Stimulated activated CD4-positive, alpha-beta T cell treated with anti-CD3 and anti-CD28 coated beads, Interleukin-2, amount 100 ng/mL, for 4 hours (primary cell): Measurements from ENCODE around the gene DHRS13.

Experiments used
- DNase-seq: peaks from one replicate; pipeline ENCODE4 v3.0.0-alpha.2; 2020; ENCODE audit warnings: low read depth

The DHRS13 gene, protein sequence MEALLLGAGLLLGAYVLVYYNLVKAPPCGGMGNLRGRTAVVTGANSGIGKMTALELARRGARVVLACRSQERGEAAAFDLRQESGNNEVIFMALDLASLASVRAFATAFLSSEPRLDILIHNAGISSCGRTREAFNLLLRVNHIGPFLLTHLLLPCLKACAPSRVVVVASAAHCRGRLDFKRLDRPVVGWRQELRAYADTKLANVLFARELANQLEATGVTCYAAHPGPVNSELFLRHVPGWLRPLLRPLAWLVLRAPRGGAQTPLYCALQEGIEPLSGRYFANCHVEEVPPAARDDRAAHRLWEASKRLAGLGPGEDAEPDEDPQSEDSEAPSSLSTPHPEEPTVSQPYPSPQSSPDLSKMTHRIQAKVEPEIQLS

DNA sequence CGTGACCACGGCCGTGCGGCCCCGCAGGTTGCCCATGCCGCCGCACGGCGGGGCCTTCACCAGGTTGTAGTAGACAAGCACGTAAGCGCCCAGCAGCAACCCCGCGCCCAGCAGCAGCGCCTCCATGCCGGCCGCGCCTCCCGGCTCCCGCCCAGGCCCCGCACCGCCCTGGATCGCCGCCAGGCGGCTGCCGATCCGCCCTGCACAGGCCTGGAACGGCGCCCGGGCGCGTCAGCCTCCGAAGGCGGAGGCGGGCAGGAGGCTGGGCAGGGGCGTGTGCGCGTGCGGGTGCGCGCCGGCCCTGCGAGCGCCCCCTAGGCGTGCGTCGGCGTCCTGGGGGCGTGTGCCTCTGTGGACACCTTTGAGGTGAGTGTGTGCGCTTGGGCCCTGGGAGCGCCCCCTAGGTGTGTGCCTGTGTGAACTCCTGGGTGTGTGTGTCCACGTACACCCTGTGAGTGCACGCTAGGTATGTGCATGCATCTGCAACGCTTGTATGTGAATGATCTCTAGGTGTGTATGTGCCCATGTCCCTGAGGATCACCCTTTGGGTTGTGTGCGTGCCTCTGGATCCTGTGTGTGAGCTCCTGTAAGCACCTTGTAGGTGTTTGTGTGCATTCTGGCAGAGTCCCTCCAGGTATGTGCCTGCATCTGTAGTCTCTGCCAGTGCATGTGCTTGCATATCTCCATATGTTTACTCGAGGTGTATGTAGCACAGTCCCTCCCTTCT is at the start of gene DHRS13:
Gene DHRS13, minus strand, starts transcription at position 261 of the 727 bp plus-strand sequence. Its CDS starts 135 bp downstream, at position 126.
- peak; percentile 92 for DNase-seq

DNA sequence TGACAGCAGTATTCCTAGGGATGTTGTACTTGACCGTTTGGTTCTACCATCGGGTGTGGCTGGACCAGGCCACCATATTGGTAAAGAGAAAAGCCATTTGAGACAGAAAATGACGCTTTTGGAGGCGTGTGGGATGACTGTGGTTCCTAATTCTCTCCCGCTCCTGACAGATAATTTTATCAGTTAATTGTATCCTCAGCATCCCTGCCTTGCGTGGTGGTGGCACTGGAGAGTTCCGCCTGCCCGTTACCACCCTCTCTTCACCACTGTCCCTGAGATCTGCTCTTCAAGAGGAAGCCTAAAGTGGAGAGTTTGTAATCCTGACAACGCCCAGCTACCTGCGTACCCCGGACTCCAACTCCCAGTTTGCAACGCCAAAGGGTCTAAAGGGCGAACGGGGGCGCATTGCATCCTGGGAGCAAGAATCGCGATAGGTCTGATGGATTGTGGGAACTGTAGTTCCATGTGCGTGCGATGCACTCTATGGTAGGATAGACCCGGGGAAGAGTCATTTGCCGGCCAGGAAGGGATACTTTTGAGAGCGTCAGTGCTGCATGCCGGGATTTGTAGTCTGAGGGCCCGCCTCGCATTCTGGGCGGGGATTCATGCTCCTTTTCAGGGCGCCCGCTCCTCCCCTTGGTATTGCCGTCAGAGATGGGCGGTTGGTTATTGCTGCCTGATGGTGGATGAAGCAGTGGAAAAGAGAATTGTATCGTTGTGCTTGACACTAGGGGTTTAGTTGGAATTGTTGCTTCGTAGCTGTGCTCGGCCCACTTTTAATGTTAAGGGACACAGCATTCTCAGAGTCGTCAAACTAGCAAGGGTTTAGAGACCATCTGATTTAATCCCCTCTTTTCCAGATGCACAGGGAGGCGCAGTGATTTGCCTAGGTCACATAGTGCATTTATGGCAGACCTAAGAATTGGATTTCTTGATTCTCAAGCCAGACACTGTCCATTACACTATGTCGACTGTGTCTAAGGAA is 49.4 kb upstream of the DHRS13 start:
- DNase-seq: peak; percentile 95

DNA sequence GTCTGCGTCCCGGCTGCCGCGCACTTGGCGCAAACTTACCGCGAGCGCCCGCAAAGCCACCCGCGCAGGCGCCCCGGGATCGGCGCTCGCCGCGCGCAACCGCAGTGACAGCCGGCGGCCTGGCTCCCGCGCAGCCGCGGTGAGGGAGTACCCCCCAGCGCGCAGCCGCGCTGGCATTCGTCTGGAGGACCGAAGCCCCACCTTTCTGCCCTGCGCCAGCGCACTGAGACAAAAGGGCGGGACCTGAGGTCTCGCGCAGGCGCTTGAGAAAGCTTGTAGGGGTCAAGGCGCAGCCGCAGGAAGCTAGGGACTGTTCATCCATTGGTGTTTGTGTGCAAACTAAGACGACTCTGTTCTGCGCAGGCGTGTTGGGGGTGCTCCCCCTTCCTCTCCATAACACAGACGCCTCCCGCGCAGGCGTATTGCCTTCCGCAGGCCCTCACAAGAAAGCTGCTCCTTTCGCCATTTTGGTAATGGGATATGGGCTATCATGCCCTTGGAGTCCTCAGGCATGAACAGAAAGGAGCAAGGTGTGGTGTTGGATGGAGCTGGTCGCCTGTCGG is 48.6 kb upstream of the DHRS13 start, which contains the start of gene PHF12:
Gene PHF12, minus strand, starts transcription at position 91 of the 563 bp plus-strand sequence. CDS start 558 bp downstream, outside the sequence.
- DNase-seq: peak; percentile 100

DNA sequence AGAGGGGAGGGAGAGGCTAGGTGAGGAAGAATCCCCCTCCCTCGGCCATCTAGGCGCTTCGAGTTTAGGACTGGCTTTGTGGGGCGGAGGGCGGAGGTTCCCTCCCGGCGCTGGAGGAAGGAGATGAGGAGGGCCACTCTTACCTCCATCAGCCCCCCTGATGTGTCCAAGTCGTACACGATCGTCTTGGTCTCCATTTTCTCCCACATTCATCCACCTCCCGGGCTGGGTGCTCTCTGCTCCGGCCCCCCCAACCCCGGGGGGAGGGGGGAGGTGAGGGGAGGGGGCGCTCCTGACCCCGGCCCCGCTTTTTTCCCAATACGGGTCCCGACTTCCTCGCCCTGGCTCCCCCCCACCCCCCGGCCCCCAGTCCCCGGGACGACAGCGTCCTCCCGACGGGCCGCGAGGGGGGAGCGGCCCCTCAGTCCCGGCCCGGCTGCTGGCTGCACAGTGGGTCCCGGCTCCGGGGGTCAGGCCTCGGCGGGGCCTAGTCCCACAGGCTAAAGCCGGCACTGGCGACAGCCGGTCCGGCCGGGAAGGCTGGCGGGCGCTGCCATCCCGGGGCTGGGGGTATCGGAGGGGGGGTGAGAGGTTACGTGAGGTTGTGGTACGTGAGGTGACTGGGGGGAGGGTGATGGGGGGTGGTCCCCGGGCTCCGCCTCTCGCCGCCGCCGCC is 48.0 kb upstream of the DHRS13 start:
- no peak for DNase-seq

DNA sequence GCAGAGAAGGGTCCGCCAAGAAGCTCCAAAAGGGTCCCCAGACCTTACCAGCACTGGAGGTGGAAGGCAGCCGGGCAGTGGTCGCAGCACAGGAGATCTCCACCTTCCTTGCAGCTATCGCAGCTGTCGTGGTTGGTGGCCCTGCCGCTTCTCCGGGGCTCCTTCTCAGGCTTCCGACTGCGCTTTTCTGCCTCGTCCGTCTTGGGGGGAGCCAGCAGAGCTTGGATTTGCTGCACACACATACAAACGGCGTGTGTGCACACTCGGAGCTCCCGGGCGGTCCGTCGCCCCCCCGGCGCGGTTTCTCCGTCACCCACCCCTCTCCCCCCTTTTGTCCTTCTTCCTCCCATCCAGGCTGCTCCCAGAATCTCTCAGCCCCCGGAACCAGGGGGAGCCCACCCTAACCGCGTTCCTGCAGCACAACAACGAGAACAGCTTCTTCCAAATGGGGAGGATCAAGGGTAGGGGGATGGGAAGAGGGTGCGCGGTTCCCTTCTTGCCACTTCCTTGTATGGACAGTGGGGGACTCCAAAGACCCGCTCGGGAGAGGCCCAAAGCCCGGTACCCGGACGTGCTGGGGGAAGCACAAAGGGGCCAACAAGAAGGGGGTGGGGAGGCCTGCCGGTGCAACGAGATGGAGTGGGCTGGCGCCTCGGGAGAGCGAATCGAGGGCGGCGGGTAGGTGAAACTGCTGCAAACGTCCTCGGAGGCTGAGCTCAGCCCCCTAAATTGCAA is 47.3 kb upstream of the DHRS13 start:
- DNase-seq: peak; percentile 19

DNA sequence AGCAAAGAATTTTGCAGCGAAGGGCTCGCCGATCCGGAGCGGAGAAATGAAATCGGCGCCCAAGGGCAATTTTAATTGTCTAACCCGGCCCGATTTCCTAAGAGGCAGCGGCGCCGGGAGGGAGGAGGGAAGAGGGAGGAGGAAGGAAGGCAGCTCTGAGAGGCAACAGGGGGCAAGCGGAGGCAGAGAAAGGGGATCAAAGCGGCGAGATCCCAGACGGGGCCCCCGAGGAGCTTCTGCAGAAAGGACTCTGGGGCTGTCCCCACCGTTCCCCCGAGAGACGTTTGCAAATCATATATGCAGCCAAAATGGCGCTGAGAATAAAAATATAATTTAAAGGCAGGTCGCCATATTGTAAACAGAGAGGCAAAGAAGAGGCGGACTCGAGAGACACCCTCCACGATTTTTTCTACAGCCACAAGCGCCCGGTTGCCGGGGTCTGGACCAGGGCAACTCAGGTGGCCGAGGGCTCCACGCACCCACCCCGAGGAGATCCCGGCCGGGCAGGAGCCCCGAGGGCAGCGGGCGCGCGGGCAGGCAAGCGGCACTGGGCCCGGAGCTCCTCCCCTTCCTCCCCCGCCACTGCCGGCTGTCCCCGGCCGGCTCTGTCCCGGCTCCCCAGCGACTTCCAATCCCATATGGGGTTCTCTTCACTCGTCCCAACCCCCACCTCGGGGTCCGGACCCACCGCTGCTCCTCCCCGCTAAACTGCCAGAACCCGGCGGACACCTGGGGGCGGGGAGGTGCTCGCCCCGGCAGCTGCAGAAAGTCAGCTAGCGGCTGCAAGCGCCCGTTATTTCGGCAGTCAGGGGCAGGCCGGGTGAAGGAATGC is 46.5 kb upstream of the DHRS13 start:
- DNase-seq: peak; percentile 25

DNA sequence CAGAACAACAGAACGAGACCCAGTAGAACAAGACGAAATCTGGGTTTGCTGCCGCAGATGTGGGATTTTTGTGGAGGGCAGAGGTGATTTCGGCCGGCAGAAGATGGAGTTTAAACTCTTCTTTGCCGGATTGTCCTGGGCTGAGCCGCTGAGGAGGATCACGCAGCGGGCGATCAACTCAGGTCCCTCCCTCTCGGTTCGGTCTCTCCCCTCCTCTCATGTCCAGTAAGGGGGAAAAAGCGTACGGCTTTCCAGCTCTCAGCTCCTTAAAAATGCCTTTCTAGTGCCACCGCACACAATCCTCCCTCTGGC is 46.0 kb upstream of the DHRS13 start:
- DNase-seq: no peak

DNA sequence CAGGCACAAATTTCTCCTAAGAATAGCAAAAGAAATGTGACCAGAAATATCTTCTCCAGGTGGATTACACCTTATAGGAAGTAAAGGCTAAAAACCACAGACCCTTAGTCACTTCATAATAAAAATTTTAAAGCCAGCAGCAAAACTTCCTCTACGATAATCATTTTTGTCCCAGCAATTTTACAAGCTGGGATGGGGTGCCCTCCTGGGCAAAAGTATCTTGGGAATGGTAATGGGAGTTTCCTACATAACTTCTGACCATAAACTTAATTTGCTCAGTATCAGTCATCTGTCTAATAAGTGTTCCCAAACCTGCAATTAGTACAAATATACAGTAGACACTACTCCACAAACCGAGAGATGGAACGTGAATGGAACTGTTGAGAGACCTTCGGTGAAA is 45.5 kb upstream of the DHRS13 start:
- DNase-seq: no peak

DNA sequence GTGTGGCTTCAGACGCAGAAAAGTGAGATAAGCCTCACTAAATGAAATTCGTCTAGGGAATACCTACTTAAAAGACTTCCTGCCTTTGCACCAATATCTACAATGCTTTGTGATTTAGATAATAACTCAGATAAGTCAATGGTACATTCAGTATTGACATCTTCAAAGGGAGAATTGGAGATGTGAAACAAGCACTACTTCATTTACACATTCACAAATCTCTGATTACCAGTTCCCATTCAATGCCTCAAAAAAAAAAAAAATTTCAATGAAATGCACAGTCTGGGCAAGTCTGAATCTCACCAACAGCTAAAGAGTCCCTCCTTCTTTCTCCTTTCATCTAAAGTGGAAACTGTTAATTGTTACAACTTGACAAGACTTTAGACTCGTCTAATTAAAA is 44.8 kb upstream of the DHRS13 start:
- no peak for DNase-seq

DNA sequence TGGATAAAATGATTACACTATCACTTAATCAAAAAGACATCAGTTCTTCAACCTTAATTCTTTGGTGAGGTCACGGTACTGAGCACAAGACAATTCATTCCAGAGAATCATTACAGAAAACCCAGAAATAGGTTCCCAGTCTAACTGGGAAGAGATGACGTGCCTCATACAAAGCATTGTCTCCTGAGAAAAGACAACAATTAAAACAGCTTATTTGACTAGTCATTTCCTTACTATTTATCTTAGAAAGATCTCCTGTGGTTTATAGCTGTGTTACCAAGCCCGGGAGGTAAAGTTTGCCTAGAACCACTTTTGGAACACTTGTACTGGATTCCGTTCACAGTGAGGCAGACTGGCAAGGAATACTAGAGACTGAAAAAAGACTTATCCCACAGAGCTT is 43.4 kb upstream of the DHRS13 start:
- no peak for DNase-seq

DNA sequence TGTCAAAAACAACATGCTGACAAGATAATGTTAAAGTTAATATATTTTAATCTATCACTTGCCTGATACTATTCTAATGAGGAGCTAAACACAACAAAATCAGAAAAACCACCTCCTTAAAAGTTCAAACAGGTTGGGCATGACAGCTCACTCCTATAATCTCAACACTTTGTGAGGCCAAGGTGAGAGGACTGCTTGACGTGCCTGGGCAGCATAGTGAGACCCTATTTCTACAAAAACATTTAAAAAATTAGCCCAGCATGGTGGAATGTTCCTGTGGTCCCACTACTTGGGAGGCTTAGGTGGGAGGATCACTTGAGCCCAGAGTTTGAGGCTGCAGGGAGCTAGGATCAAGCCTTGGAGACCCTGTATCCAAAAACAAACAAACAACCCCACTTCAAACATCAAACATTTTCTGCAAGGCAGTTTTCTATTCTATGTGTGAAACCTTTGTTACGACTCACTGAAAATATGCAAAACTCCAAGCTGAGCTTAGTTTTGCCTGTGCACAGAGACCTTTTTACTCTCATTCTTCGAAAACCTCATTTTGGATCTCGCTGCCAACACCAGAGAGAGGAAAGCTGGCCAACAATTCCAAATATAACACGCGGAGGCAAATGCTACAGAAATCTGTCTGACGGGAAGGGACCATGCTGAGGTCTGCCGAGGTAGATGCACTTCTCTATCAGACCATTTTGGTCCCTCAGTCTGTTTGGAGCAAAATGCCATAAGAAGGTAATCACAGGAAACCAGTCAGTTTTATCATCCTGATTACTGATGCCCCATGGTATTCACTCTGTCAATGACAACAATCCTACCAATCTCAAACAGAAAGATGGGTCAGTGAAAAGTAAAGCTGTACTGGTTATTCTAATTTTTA is 42.2 kb upstream of the DHRS13 start:
- no peak for DNase-seq

DNA sequence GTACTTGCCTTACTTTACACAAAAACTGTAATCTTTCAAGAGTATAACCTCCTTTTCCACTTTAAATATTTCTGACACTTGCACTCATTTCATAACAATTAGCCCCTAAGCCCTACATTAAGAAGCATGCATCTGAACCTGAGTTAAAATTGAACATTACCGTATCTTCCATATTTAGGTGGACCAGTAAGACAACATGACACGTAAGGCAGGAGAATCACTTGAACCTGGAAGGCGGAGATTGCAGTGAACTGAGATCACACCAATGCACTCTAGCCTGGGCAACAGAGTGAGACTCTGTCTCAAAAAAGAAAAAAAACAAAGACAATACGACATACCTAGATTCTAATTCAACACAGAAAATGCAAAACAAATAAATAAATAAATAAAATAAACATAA is 41.5 kb upstream of the DHRS13 start:
- no peak for DNase-seq

DNA sequence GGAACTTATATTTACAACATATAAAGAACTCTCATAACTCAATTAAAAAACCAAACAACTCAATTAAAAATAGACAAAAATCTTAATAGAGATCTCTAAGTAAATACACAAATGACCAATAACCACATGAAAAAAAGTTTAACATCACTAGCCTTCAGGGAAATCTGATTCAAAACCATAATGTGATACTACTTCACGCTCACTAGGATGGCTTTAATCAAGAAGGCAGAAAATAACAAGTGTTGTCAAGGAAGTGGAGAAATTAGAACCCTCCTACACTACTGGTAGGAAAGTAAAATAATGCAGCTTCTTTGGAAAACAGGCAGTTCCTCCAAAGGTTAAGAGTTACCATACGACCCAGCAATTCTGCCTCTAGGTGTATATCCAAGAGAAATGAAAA is 40.0 kb upstream of the DHRS13 start:
- DNase-seq: no peak

DNA sequence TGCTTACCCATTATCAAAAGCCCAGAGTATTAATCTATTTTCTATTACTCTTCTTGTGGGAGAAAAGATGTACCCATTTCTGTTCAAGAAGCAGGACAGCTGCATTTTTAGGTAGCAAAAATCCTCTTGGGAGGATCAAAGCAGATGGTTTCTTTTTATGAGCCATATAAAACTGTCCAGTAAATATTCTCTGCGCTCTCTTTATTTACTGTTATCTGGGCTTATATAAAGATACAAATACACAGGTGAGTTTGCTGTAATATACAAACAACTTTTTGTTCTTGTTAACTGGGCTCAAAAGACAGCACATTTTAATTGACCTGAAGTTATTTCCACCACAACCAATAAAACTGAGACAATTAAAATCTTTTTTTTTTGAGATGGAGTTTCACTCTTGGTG is 38.4 kb upstream of the DHRS13 start:
- no peak for DNase-seq

DNA sequence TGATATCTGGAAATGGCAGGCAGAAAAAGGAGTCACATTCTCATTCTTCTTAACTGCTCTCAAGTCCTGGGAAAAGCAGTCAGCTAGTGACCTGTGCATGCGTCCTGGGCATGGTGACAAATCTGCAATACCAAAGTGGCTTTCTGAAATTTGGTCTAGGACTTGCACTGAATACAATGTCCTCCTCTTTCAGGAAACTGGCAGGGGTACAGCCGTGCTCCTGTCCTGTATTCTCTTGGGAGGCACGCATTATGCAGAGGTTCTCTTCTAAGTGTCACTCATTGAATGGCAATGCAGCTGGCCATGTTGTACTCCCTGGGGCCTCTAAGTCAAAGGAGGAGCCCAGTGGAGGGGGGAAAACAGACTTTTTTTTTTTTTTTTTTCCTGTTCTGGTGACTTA is 37.8 kb upstream of the DHRS13 start:
- DNase-seq: no peak

DNA sequence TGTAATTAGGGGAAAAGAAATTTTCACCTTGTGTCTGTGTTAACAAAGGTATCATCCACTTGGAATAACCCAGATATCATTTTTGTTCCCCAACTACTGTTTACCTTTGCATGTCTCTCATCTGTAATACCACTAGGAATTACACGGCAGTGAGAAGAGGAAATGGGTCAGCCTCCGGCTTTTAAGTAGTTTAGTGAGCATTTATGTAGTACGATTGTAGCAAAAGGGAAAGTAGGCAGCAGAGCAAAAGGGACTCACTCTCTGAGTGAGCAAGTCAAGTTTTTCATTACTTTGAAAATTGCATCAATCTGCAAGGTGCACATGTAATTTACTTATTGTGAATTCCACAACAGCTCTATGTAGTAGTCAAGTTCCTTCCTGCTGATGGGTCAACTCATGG is 37.3 kb upstream of the DHRS13 start:
- DNase-seq: no peak

DNA sequence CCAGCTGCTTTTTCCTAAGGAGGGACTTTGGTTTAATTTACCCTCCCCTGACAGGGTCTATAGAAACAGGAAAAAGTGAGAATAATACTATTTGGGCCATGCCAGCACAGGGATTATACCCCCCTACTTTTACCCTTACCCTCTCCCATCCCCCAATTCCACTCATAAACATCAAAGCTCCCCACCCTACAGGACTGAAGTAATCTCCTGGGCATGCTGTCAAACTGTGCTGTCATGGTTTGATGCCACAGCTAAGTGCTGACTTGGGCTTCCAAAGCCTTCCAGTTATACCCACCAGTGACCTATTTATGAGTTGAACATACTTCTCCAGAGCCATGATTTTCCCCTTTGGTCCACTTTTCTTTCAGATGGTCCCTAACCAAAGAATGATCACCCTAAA is 35.7 kb upstream of the DHRS13 start:
- DNase-seq: no peak

DNA sequence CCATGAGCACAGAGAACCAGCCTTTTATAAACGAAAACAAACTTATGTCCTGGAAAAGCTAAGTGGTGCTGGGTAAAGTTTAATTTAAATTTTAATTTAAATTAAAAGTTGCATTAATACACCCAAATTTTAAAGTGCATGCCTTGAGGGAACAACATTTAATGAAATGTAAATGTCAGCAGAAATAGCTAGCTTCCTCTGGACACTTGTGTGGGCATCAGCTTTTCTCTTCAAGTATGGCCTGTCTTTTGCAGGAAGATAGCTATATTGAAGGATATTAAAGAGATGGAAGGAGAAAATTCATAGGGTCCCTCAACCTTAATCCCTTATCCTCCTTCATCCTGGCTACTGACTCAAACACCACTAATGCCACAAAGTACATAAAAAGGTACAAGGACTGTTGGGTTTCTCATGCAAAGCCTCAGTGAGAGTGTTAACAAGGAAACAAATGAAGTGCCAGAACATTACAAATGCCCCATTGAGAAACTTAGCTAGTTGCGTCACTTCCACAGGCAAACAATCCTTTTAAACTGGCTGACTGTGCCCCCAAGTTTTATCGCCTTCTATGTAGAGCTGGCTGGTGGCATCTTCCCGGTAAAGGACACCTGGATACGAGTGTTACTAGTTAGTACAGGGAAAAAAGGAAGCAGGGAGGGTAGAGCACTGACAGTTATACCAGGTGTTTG is 34.3 kb upstream of the DHRS13 start:
- DNase-seq: no peak
